ENCODE data around the gene SAFB2. TPM values are rescaled to one million over a fixed set of nuclear protein-coding genes. Genes with fewer than 3 reads are reported as not detected.

Gene SAFB2
- total and polyA plus RNA-seq, 10 of the 15 experiments (the other 5 are each of a cell fraction or from before 2014, with no cell fraction given), result 4.5 to 89.2 (median 42.9) TPM

- TF ChIP-seq STAT1 (conservative IDR thresholded peaks at IDR 0.05), result 0 out of 2 replicates have a peak, but pooled peaks have one; percentile 38
- TF ChIP-seq IRF4 (IDR thresholded peaks at IDR 0.05; ENCODE audit: low read depth, low read length), result 0 out of 2 replicates have a peak, but pooled peaks have one; percentile 19
- TF ChIP-seq, protein P1, sequence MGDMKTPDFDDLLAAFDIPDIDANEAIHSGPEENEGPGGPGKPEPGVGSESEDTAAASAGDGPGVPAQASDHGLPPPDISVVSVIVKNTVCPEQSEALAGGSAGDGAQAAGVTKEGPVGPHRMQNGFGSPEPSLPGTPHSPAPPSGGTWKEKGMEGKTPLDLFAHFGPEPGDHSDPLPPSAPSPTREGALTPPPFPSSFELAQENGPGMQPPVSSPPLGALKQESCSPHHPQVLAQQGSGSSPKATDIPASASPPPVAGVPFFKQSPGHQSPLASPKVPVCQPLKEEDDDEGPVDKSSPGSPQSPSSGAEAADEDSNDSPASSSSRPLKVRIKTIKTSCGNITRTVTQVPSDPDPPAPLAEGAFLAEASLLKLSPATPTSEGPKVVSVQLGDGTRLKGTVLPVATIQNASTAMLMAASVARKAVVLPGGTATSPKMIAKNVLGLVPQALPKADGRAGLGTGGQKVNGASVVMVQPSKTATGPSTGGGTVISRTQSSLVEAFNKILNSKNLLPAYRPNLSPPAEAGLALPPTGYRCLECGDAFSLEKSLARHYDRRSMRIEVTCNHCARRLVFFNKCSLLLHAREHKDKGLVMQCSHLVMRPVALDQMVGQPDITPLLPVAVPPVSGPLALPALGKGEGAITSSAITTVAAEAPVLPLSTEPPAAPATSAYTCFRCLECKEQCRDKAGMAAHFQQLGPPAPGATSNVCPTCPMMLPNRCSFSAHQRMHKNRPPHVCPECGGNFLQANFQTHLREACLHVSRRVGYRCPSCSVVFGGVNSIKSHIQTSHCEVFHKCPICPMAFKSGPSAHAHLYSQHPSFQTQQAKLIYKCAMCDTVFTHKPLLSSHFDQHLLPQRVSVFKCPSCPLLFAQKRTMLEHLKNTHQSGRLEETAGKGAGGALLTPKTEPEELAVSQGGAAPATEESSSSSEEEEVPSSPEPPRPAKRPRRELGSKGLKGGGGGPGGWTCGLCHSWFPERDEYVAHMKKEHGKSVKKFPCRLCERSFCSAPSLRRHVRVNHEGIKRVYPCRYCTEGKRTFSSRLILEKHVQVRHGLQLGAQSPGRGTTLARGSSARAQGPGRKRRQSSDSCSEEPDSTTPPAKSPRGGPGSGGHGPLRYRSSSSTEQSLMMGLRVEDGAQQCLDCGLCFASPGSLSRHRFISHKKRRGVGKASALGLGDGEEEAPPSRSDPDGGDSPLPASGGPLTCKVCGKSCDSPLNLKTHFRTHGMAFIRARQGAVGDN (IDR thresholded peaks at IDR 0.05), result peak; percentile 71
- TF ChIP-seq, protein P2, sequence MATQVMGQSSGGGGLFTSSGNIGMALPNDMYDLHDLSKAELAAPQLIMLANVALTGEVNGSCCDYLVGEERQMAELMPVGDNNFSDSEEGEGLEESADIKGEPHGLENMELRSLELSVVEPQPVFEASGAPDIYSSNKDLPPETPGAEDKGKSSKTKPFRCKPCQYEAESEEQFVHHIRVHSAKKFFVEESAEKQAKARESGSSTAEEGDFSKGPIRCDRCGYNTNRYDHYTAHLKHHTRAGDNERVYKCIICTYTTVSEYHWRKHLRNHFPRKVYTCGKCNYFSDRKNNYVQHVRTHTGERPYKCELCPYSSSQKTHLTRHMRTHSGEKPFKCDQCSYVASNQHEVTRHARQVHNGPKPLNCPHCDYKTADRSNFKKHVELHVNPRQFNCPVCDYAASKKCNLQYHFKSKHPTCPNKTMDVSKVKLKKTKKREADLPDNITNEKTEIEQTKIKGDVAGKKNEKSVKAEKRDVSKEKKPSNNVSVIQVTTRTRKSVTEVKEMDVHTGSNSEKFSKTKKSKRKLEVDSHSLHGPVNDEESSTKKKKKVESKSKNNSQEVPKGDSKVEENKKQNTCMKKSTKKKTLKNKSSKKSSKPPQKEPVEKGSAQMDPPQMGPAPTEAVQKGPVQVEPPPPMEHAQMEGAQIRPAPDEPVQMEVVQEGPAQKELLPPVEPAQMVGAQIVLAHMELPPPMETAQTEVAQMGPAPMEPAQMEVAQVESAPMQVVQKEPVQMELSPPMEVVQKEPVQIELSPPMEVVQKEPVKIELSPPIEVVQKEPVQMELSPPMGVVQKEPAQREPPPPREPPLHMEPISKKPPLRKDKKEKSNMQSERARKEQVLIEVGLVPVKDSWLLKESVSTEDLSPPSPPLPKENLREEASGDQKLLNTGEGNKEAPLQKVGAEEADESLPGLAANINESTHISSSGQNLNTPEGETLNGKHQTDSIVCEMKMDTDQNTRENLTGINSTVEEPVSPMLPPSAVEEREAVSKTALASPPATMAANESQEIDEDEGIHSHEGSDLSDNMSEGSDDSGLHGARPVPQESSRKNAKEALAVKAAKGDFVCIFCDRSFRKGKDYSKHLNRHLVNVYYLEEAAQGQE (IDR thresholded peaks at IDR 0.05; ENCODE audit: low read depth, low read length), result no peak
- 0 out of 2 replicates have a peak, but pooled peaks have one; percentile 19 for TF ChIP-seq POLR2AphosphoS5 (IDR thresholded peaks at IDR 0.05; ENCODE audit: low read length)
Observed at GRCh38 chr19:5627395-5627904, 4.9 kb upstream of the SAFB2 start (continued).
